Measurements from ENCODE around the gene GABRG3. TPM values are rescaled to one million over a fixed set of nuclear protein-coding genes. Genes with fewer than 3 reads are reported as not detected.

The GABRG3 gene
- total and polyA plus RNA-seq, 7 donors, result under 0.01 to 0.28 (median 0.05) TPM; not detected in 3

DNA sequence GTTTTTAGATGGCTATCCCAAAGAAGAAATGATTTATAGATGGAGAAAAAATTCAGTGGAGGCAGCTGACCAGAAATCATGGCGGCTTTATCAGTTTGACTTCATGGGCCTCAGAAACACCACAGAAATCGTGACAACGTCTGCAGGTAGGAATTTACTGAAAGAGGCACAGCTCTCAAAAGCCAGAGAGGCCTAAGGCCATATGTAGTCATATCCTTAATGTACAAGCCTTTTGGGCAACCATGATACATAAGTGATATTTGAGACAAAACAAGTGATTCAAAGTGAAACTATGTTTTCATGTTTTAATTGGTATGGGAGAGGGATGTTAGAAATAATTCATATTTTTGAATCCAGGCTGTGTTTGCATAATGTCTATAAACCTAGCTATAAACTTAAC, 509.7 kb downstream of the GABRG3 start:
- no peaks in the 10 kb centered on the region for H3K36me3 ChIP-seq
- WGBS, 2 donors, result 79 to 87% methylated on average over 3 of the region's 3 CpGs
- no peaks in the 10 kb centered on the region for H3K4me1 ChIP-seq
- no peak for DNase-seq
- peaks cover 0 to 5% (median 0%) of the 10 kb centered on the region in 4 donors for H3K9me3 ChIP-seq
- H3K27me3 ChIP-seq, result no peaks in the 10 kb centered on the region
- H3K4me3 ChIP-seq, result no peak overlapping the region
- TF ChIP-seq POLR2A (IDR thresholded peaks at IDR 0.05) (no peak), EP300 (IDR thresholded peaks at IDR 0.05) (no peak), POLR2AphosphoS5 (IDR thresholded peaks at IDR 0.05) (no peak)
- TF ChIP-seq, protein P1, sequence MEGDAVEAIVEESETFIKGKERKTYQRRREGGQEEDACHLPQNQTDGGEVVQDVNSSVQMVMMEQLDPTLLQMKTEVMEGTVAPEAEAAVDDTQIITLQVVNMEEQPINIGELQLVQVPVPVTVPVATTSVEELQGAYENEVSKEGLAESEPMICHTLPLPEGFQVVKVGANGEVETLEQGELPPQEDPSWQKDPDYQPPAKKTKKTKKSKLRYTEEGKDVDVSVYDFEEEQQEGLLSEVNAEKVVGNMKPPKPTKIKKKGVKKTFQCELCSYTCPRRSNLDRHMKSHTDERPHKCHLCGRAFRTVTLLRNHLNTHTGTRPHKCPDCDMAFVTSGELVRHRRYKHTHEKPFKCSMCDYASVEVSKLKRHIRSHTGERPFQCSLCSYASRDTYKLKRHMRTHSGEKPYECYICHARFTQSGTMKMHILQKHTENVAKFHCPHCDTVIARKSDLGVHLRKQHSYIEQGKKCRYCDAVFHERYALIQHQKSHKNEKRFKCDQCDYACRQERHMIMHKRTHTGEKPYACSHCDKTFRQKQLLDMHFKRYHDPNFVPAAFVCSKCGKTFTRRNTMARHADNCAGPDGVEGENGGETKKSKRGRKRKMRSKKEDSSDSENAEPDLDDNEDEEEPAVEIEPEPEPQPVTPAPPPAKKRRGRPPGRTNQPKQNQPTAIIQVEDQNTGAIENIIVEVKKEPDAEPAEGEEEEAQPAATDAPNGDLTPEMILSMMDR (IDR thresholded peaks at IDR 0.05), result no peak
- no peak overlapping the region for H3K27ac ChIP-seq
- intact Hi-C loops (cut with DNase I), result no loop called here

DNA sequence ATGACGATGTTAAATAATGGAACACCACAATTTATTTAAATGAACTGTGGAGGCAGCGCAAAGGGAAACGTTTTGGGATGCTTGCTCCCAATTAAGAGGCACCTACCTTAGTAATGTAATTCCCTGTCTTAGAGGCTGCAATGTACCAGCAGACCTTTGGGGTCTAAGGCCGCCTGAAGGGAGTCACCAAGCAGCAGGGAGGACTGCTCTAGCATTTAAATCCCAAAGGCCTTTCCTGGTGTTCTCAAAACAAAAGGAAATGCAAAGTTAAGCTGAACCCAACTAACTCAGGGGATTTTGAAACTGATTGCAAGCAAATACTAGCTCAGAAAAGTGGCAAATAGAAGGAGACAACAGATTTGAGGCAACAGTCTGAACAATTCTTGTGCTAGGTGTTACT, 510.8 kb downstream of the GABRG3 start:
- H3K36me3 ChIP-seq, result no peaks in the 10 kb centered on the region
- no peak overlapping the region for H3K4me3 ChIP-seq
- TF ChIP-seq EP300 (IDR thresholded peaks at IDR 0.05), result no peak
- TF ChIP-seq, protein P1 (IDR thresholded peaks at IDR 0.05), result no peak
- TF ChIP-seq POLR2A (IDR thresholded peaks at IDR 0.05), result no peak
- no peak for TF ChIP-seq POLR2AphosphoS5 (IDR thresholded peaks at IDR 0.05)
- 63 to 68% methylated on average over 4 of the region's 4 CpGs for WGBS, 2 donors
- H3K27me3 ChIP-seq, result no peaks in the 10 kb centered on the region
- H3K4me1 ChIP-seq, result no peaks in the 10 kb centered on the region
- no peak overlapping the region for H3K27ac ChIP-seq
- intact Hi-C loops (cut with DNase I), result no loop called here
- H3K9me3 ChIP-seq, result peaks cover 0 to 5% (median 0%) of the 10 kb centered on the region in 4 donors
- no peak for DNase-seq

DNA sequence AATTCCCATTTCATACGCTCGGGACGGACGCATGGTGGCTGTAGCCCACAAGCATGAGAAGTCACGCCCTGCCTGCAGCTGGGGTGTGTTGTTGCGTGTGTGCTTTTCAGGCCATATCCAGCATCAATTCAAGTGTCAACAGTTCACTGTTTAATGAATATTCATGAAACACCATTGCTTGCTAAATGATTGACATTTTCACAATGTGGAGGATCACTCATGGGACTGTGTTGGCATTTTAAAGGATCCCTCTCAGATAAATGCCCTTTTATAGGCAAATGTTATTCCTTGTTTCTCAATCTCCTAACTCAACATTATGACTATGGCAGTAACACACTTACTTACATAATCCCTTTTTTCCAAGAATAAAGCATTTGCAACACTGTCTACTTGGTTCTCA, 511.3 kb downstream of the GABRG3 start:
- Histone ChIP-seq H3K27ac (no peak overlapping the region), H3K9me3 (peaks cover 0 to 5% (median 0%) of the 10 kb centered on the region in 4 donors), H3K4me1 (no peaks in the 10 kb centered on the region), H3K4me3 (no peak overlapping the region), H3K36me3 (no peaks in the 10 kb centered on the region), H3K27me3 (no peaks in the 10 kb centered on the region)
- no peak for TF ChIP-seq POLR2A (IDR thresholded peaks at IDR 0.05)
- TF ChIP-seq POLR2AphosphoS5 (IDR thresholded peaks at IDR 0.05), result no peak
- TF ChIP-seq, protein P1 (IDR thresholded peaks at IDR 0.05), result no peak
- intact Hi-C loops (cut with DNase I), result no loop called here
- 87 to 89% methylated on average over 6 of the region's 6 CpGs for WGBS, 2 donors
- DNase-seq, result no peak

DNA sequence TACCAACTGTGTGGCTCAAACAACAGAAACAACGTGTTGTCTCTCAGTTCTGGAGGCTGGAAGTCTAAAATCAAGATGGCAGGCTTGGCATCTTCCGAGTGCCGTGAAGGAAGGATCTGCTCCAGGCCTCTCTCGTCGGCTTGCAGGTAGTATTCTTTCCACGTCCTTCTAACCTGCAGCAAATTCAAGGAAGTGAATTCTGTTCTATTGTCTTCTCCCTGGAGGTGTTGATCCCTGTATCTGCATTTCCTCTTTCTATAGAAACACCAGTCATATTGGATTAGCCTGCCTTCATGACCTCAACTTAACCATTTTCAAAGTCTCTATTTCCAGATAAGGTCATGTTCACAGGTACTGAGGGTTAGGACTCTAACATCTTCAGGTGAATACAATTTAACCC, 512.1 kb downstream of the GABRG3 start:
- TF ChIP-seq, protein P1 (IDR thresholded peaks at IDR 0.05), result no peak
- TF ChIP-seq POLR2A (IDR thresholded peaks at IDR 0.05), result no peak
- TF ChIP-seq EP300 (IDR thresholded peaks at IDR 0.05), result no peak
- no peak for TF ChIP-seq POLR2AphosphoS5 (IDR thresholded peaks at IDR 0.05)
- Histone ChIP-seq H3K4me3 (no peak overlapping the region), H3K9me3 (peaks cover 0 to 5% (median 0%) of the 10 kb centered on the region in 4 donors), H3K27me3 (no peaks in the 10 kb centered on the region), H3K27ac (no peak overlapping the region), H3K36me3 (no peaks in the 10 kb centered on the region), H3K4me1 (no peaks in the 10 kb centered on the region)
- intact Hi-C loops (cut with DNase I), result no loop called here
- DNase-seq, result no peak
- 75 to 79% methylated on average over 6 of the region's 6 CpGs for WGBS, 2 donors

DNA sequence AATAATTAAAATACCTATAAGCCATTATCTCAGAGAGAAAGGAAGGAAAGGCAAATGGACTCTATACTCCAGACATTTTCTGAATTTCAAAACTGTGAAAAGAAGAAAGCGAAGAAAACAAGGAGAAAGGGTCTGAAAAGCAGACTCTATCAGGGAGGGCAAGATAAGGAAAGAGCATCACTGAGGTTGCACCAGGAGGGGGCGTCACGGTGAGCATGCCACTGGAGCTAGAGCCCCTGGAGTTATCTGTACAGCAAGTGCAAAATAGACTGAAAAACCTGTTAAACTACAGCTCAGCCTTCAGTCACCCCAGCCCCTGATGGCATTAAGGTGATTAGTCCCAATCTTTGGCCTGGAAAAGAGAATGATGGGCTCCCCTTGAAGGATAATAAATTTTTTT, 514.3 kb downstream of the GABRG3 start:
- intact Hi-C loops (cut with DNase I), result no loop called here
- Histone ChIP-seq H3K36me3 (no peaks in the 10 kb centered on the region), H3K9me3 (peaks cover 0 to 5% (median 0%) of the 10 kb centered on the region in 4 donors), H3K4me1 (no peaks in the 10 kb centered on the region), H3K27me3 (no peaks in the 10 kb centered on the region), H3K27ac (no peak overlapping the region), H3K4me3 (no peak overlapping the region)
- 88 to 89% methylated on average over 3 of the region's 3 CpGs for WGBS, 2 donors
- no peak for TF ChIP-seq POLR2AphosphoS5 (IDR thresholded peaks at IDR 0.05)
- TF ChIP-seq, protein P1 (IDR thresholded peaks at IDR 0.05), result no peak
- no peak for TF ChIP-seq EP300 (IDR thresholded peaks at IDR 0.05)
- no peak for TF ChIP-seq POLR2A (IDR thresholded peaks at IDR 0.05)
- no peak for DNase-seq
